Mesenchymal stem cell (in vitro differentiated cells and primary cell): Measurements from ENCODE around the gene SPNS2.

ENCODE experiments used
- DNase-seq: peaks from one replicate; pipeline ENCODE4 v3.0.0-alpha.2; 2013
- H2AFZ ChIP-seq: one replicate; pipeline ENCODE4 v1.6.1; 2013; ENCODE audit warnings: low read depth, mild to moderate bottlenecking, control low read depth, inconsistent platforms, low read length, moderate library complexity
- H2AK5ac ChIP-seq: 2 replicates; pipeline ENCODE4 v1.6.1; 2013; ENCODE audit warnings: low read length, moderate library complexity, mild to moderate bottlenecking, inconsistent platforms; ENCODE audit not compliant: severe bottlenecking
- H2BK120ac ChIP-seq: one replicate; pipeline ENCODE4 v1.6.1; 2013; ENCODE audit warnings: low read depth, mild to moderate bottlenecking, inconsistent platforms, low read length, moderate library complexity
- H2BK12ac ChIP-seq, 2 experiments: one replicate each; pipeline ENCODE4 v1.6.1; 2013; ENCODE audit warnings: inconsistent platforms in 2 of 2, low read length in 2 of 2, mild to moderate bottlenecking in 2 of 2, moderate library complexity in 2 of 2, control low read depth in 1 of 2
- H2BK15ac ChIP-seq: one replicate; pipeline ENCODE4 v1.6.1; 2013; ENCODE audit warnings: mild to moderate bottlenecking, low read depth, inconsistent platforms; ENCODE audit not compliant: poor library complexity, severe bottlenecking
- H2BK5ac ChIP-seq: 2 replicates; pipeline ENCODE4 v1.6.1; 2013; ENCODE audit warnings: low read depth, mild to moderate bottlenecking, low read length, control low read depth, inconsistent platforms; ENCODE audit not compliant: poor library complexity, severe bottlenecking
- H3K14ac ChIP-seq, 2 experiments: one replicate each; pipeline ENCODE4 v1.6.1; 2013; ENCODE audit warnings: inconsistent platforms in 2 of 2, low read length in 2 of 2, control low read depth in 1 of 2, mild to moderate bottlenecking in 1 of 2, moderate library complexity in 1 of 2
- H3K18ac ChIP-seq, 2 experiments: one replicate each; pipeline ENCODE4 v1.6.1; 2013; ENCODE audit warnings: inconsistent platforms in 2 of 2, low read length in 2 of 2, control low read depth in 1 of 2, low read depth in 1 of 2, mild to moderate bottlenecking in 1 of 2
- H3K23ac ChIP-seq, 2 experiments: one replicate each; pipeline ENCODE4 v1.6.1; 2013; ENCODE audit warnings: inconsistent platforms in 2 of 2, low read length in 2 of 2, mild to moderate bottlenecking in 2 of 2, moderate library complexity in 2 of 2, control low read depth in 1 of 2
- H3K27ac ChIP-seq: 2 replicates; pipeline ENCODE4 v1.5.1; 2013; ENCODE audit warnings: mild to moderate bottlenecking, moderate library complexity, low read length, control low read depth, inconsistent platforms; ENCODE audit not compliant: poor library complexity, severe bottlenecking
- H3K27me3 ChIP-seq, 2 experiments: 2 replicates each; pipeline versions ENCODE4 v1.6.1 to v1.7.0; 2013; ENCODE audit warnings: low read length in 2 of 2, mild to moderate bottlenecking in 2 of 2, moderate library complexity in 2 of 2, control low read depth in 1 of 2, inconsistent platforms in 1 of 2; ENCODE audit not compliant: control insufficient read depth in 1 of 2, insufficient read depth in 1 of 2
- H3K36me3 ChIP-seq, 2 experiments: 2 replicates each; pipeline versions ENCODE4 v1.6.1 to v1.7.0; 2013; ENCODE audit warnings: low read length in 2 of 2, control low read depth in 1 of 2, inconsistent platforms in 1 of 2, low read depth in 1 of 2, mild to moderate bottlenecking in 1 of 2; ENCODE audit not compliant: insufficient read depth in 2 of 2, control insufficient read depth in 1 of 2
- H3K4ac ChIP-seq, 2 experiments: one replicate each; pipeline ENCODE4 v1.6.1; 2013; ENCODE audit warnings: inconsistent platforms in 2 of 2, low read length in 2 of 2, mild to moderate bottlenecking in 2 of 2, moderate library complexity in 2 of 2, control low read depth in 1 of 2, low read depth in 1 of 2
- H3K4me1 ChIP-seq: 2 replicates; pipeline ENCODE4 v1.6.1; 2013; ENCODE audit warnings: low read depth, low read length, control low read depth; ENCODE audit not compliant: control insufficient read depth, insufficient read depth
- H3K4me2 ChIP-seq: 2 replicates; pipeline ENCODE4 v1.6.1; 2013; ENCODE audit warnings: low read length, mild to moderate bottlenecking, inconsistent platforms; ENCODE audit not compliant: poor library complexity, severe bottlenecking
- H3K4me3 ChIP-seq, 2 experiments: 2 replicates each; pipeline versions ENCODE4 v1.5.1 to v1.7.0; 2013; ENCODE audit warnings: low read length in 2 of 2, mild to moderate bottlenecking in 2 of 2, control low read depth in 1 of 2, low read depth in 1 of 2; ENCODE audit not compliant: insufficient read depth in 1 of 2
- H3K79me1 ChIP-seq: replicated peaks from 2 replicates; pipeline ENCODE4 v1.6.1; 2013; ENCODE audit warnings: mild to moderate bottlenecking, control low read depth, low read length, inconsistent platforms; ENCODE audit not compliant: poor library complexity, severe bottlenecking
- H3K9ac ChIP-seq: 2 replicates; pipeline ENCODE4 v1.7.0; 2013; ENCODE audit warnings: mild to moderate bottlenecking, low read length, moderate library complexity
- H3K9me3 ChIP-seq: 2 replicates; pipeline ENCODE4 v1.7.0; 2013; ENCODE audit warnings: mild to moderate bottlenecking, low read length; ENCODE audit not compliant: control insufficient read depth
- H4K8ac ChIP-seq: one replicate; pipeline ENCODE4 v1.6.1; 2013; ENCODE audit warnings: inconsistent platforms, mild to moderate bottlenecking, low read length, moderate library complexity
- H4K91ac ChIP-seq: one replicate; pipeline ENCODE4 v1.6.1; 2013; ENCODE audit warnings: mild to moderate bottlenecking, low read length, inconsistent platforms
- WGBS: methylation state at CpG from one replicate; pipeline ENCODE4 v1.1.7; 2013; ENCODE audit warnings: mixed read lengths; 5-methylcytosine and 5-hydroxymethylcytosine counted together

Gene SPNS2

GRCh38 chr17:4477255-4477791, 21.4 kb upstream of the SPNS2 start:
- Histone ChIP-seq H3K9ac (no peak overlapping the region), H2BK120ac (no peak overlapping the region), H3K4me1 (peaks cover 43% of the 10 kb centered on the region), H3K4me2 (no peak overlapping the region), H3K14ac (no peak overlapping the region), H3K9me3 (no peaks in the 10 kb centered on the region), H3K23ac (no peak overlapping the region), H3K79me1 (no peaks in the 10 kb centered on the region), H3K27ac (no peak overlapping the region), H2BK15ac (no peak overlapping the region), H2BK5ac (no peak overlapping the region), H3K36me3 (no peaks in the 10 kb centered on the region), H4K91ac (no peak overlapping the region), H3K4me3 (no peak overlapping the region), H3K27me3 (peaks cover 6 to 53% of the 10 kb centered on the region in 2 experiments), H3K4ac (no peak overlapping the region), H4K8ac (no peak overlapping the region), H3K18ac (no peak overlapping the region), H2AFZ (no peak overlapping the region), H2BK12ac (no peak overlapping the region), H2AK5ac (no peak overlapping the region)
- 69% methylated on average over 10 of the region's 10 CpGs for WGBS
- DNase-seq = no peak

DNA sequence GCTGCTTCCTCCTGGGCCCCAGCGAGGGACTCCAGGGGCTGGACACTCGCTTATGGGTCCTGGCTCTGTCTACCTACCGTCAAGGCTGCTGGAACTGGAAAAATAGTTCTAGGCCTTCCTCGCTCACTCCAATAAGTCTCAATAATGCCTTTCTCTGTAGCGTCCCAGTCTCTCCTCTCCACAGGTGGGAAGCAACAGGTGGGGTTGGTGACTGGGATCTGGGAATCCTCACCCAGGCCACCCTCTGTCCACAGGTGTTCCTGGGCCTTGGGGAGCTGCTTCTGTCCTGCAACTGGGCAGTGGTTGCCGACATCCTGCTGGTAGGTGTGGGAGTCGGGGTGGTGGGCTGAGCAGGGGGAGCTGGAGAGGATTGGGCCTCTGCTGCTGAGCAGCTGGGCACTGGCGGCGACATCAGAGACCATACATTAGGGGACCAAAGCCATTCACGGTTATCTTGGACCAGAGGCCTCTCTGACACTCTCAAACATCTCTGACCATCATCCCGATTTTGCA, 20.3 kb upstream of the SPNS2 start:
- no peak for DNase-seq
- no peaks in the 10 kb centered on the region for H3K36me3 ChIP-seq
- H2BK5ac ChIP-seq = no peak overlapping the region
- H4K8ac ChIP-seq = no peak overlapping the region
- peak overlapping the region; percentile 7 for H2AK5ac ChIP-seq
- H4K91ac ChIP-seq = no peak overlapping the region
- no peak overlapping the region for H2BK12ac ChIP-seq
- no peak overlapping the region for H2AFZ ChIP-seq
- peaks cover 52% of the 10 kb centered on the region for H3K4me1 ChIP-seq
- no peaks in the 10 kb centered on the region for H3K9me3 ChIP-seq
- no peak overlapping the region for H3K4me3 ChIP-seq
- no peak overlapping the region for H2BK120ac ChIP-seq
- H3K27me3 ChIP-seq = peaks cover 3 to 62% of the 10 kb centered on the region in 2 experiments
- no peaks in the 10 kb centered on the region for H3K79me1 ChIP-seq
- H3K4ac ChIP-seq = no peak overlapping the region
- no peak overlapping the region for H3K27ac ChIP-seq
- H3K14ac ChIP-seq = no peak overlapping the region
- no peak overlapping the region for H2BK15ac ChIP-seq
- H3K23ac ChIP-seq = no peak overlapping the region
- H3K9ac ChIP-seq = no peak overlapping the region
- no peak overlapping the region for H3K18ac ChIP-seq
- H3K4me2 ChIP-seq = no peak overlapping the region
- WGBS = 88% methylated on average over 11 of the region's 11 CpGs

DNA sequence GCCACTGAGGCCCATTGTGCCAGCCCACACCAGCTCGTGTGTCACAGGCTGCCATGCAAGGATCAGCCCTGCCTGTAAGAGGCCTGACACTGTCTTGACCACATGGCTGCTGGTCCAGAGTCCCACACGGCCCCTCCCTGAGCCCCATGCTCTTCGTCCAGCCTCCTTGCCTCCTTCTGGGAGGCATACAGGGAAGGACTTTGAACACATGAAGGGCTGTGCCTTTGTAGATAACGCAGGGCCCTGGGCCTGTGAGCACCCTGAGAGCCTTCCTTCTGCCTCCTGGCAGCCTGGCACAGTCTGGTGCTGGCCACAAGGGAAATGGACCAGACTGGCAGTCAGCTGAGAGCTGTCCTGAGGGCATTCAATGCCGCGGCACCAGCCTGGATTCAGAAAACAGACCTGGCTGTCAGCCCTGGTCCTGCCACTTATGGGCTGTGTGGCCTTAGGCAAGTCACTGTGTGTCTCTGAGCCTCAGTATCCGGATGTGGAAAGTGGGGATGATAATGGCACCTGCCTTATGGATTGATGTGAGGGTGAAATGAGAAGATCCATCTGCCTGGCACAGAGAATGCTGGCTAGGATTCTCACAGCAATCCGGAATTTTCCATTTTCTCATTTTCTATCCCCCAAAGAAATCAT, 19.2 kb upstream of the SPNS2 start:
- H2BK5ac ChIP-seq = no peak overlapping the region

GRCh38 chr17:4479982-4480751, 18.5 kb upstream of the SPNS2 start:
- peak overlapping the region; percentile 86 for H3K27ac ChIP-seq
- H2BK12ac ChIP-seq = no peak overlapping the region
- no peak overlapping the region for H2BK5ac ChIP-seq
- peaks cover 0 to 61% of the 10 kb centered on the region in 2 experiments for H3K27me3 ChIP-seq
- H4K91ac ChIP-seq = no peak overlapping the region
- H3K36me3 ChIP-seq = no peaks in the 10 kb centered on the region
- H3K4me2 ChIP-seq = no peak overlapping the region
- H3K4me1 ChIP-seq = peaks cover 54% of the 10 kb centered on the region
- H3K18ac ChIP-seq = no peak overlapping the region
- no peaks in the 10 kb centered on the region for H3K9me3 ChIP-seq
- no peak overlapping the region for H3K14ac ChIP-seq
- no peak overlapping the region for H2AFZ ChIP-seq
- no peak overlapping the region for H3K4ac ChIP-seq
- no peak overlapping the region for H2BK15ac ChIP-seq
- H2BK120ac ChIP-seq = no peak overlapping the region
- H2AK5ac ChIP-seq = peak overlapping the region; percentile 67
- no peak overlapping the region for H4K8ac ChIP-seq
- H3K23ac ChIP-seq = no peak overlapping the region
- 79% methylated on average over 8 of the region's 13 CpGs for WGBS
- H3K79me1 ChIP-seq = no peaks in the 10 kb centered on the region
- DNase-seq = no peak
- no peak overlapping the region for H3K9ac ChIP-seq
- no peak overlapping the region for H3K4me3 ChIP-seq

More for the DNA sequence above, 19.2 kb upstream of the SPNS2 start:
- no peak overlapping the region for H2BK120ac ChIP-seq
- no peak for DNase-seq
- peak overlapping the region; percentile 49 for H3K27ac ChIP-seq
- H2AK5ac ChIP-seq = peak overlapping the region; percentile 67
- no peak overlapping the region for H2AFZ ChIP-seq
- peaks cover 56% of the 10 kb centered on the region for H3K4me1 ChIP-seq
- 76% methylated on average over 7 of the region's 8 CpGs for WGBS
- no peaks in the 10 kb centered on the region for H3K79me1 ChIP-seq
- H3K4me2 ChIP-seq = no peak overlapping the region
- no peak overlapping the region for H3K4me3 ChIP-seq
- H3K36me3 ChIP-seq = no peaks in the 10 kb centered on the region
- H3K4ac ChIP-seq = no peak overlapping the region
- H4K91ac ChIP-seq = no peak overlapping the region
- no peak overlapping the region for H3K23ac ChIP-seq
- no peak overlapping the region for H4K8ac ChIP-seq
- peaks cover 0 to 61% of the 10 kb centered on the region in 2 experiments for H3K27me3 ChIP-seq
- H3K9ac ChIP-seq = no peak overlapping the region
- H2BK12ac ChIP-seq = no peak overlapping the region
- no peak overlapping the region for H3K18ac ChIP-seq
- H2BK15ac ChIP-seq = no peak overlapping the region
- H3K9me3 ChIP-seq = no peaks in the 10 kb centered on the region
- no peak overlapping the region for H3K14ac ChIP-seq
